Measurements from ENCODE around the gene MNT.

- TF ChIP-seq CTCF (IDR thresholded peaks at IDR 0.05 in 8 of 11, conservative IDR thresholded peaks at IDR 0.05 in 3 of 11) (no peak), POLR2A (IDR thresholded peaks at IDR 0.05) (no peak), POLR2AphosphoS5 (IDR thresholded peaks at IDR 0.05) (no peak)
These were observed 43.6 kb downstream of the MNT start for GRCh38 chr17:2357237-2357636.

Measured in spleen (tissue), 7 donors.